ENCODE measurements around the gene FAM120B. TPM values are rescaled to one million over a fixed set of nuclear protein-coding genes. Genes with fewer than 3 reads are reported as not detected.

The FAM120B gene
- total RNA-seq, 1 donor from 2014 or later: 19.7 TPM

- peaks cover 50% of the 10 kb centered on the region for H3K4me1 Mint-ChIP-seq
Measured at GRCh38 chr6:170446841-170447560, 140.4 kb downstream of the FAM120B start.

GRCh38 chr6:170447561-170447930, 141.0 kb downstream of the FAM120B start:
- H3K4me2 ChIP-seq: no peak overlapping the region
- Mint-ChIP-seq H3K27ac (peak overlapping the region; percentile 69), H3K9me3 (peaks cover 13% of the 10 kb centered on the region), H3K27me3 (ENCODE audit: insufficient read depth, low read depth) (peaks cover 12% of the 10 kb centered on the region), H3K36me3 (peaks cover 2% of the 10 kb centered on the region), H3K4me3 (no peak overlapping the region), H3K4me1 (peaks cover 51% of the 10 kb centered on the region)
- H2AFZ ChIP-seq (replicated peaks): no peak overlapping the region
- H3K4me1 ChIP-seq: peaks cover 9% of the 10 kb centered on the region
- H3K4me3 ChIP-seq: no peak overlapping the region
- no peak overlapping the region for H3K9ac ChIP-seq
- no peak overlapping the region for H3K27ac ChIP-seq
- no peaks in the 10 kb centered on the region for H3K27me3 ChIP-seq
- H3K79me2 ChIP-seq (ENCODE audit: low read depth): no peaks in the 10 kb centered on the region
- no peaks in the 10 kb centered on the region for H3F3A ChIP-seq (ENCODE audit: low read depth)
- TF ChIP-seq CTCF (IDR thresholded peaks at IDR 0.05): no peak
- TF ChIP-seq EZH2 (IDR thresholded peaks at IDR 0.05): no peak
- no peak for TF ChIP-seq EZH2phosphoT487 (IDR thresholded peaks at IDR 0.05)
- H4K20me1 ChIP-seq (ENCODE audit: low read depth): no peaks in the 10 kb centered on the region
- H3K36me3 ChIP-seq: no peaks in the 10 kb centered on the region
- H3K9me3 ChIP-seq (ENCODE audit: low read depth): no peaks in the 10 kb centered on the region
- no peak for DNase-seq (ENCODE audit: low spot score)

More at GRCh38 chr6:170446841-170447560, 140.4 kb downstream of the FAM120B start:
- no peak overlapping the region for H3K4me3 ChIP-seq
- peaks cover 13% of the 10 kb centered on the region for H3K9me3 Mint-ChIP-seq
- no peak overlapping the region for H3K9ac ChIP-seq
- H3F3A ChIP-seq (ENCODE audit: low read depth): no peaks in the 10 kb centered on the region
- peaks cover 12% of the 10 kb centered on the region for H3K27me3 Mint-ChIP-seq (ENCODE audit: insufficient read depth, low read depth)
- no peaks in the 10 kb centered on the region for H4K20me1 ChIP-seq (ENCODE audit: low read depth)
- H3K4me1 ChIP-seq: peaks cover 10% of the 10 kb centered on the region
- DNase-seq (ENCODE audit: low spot score): no peak
- H3K36me3 ChIP-seq: no peaks in the 10 kb centered on the region
- peak overlapping the region; percentile 69 for H3K27ac Mint-ChIP-seq
- no peak overlapping the region for H2AFZ ChIP-seq (replicated peaks)
- H3K9me3 ChIP-seq (ENCODE audit: low read depth): no peaks in the 10 kb centered on the region
- H3K79me2 ChIP-seq (ENCODE audit: low read depth): no peaks in the 10 kb centered on the region
- peaks cover 2% of the 10 kb centered on the region for H3K36me3 Mint-ChIP-seq
- H3K27me3 ChIP-seq: no peaks in the 10 kb centered on the region
- no peak for TF ChIP-seq EZH2phosphoT487 (IDR thresholded peaks at IDR 0.05)
- TF ChIP-seq CTCF (IDR thresholded peaks at IDR 0.05): no peak
- TF ChIP-seq EZH2 (IDR thresholded peaks at IDR 0.05): no peak
- no peak overlapping the region for H3K4me2 ChIP-seq
- H3K4me3 Mint-ChIP-seq: no peak overlapping the region
- H3K27ac ChIP-seq: no peak overlapping the region

- H3K9me3 Mint-ChIP-seq: peaks cover 13% of the 10 kb centered on the region
- peak overlapping the region; percentile 94 for H3K27ac Mint-ChIP-seq
- Histone ChIP-seq H3K4me2 (no peak overlapping the region), H3K9me3 (ENCODE audit: low read depth) (no peaks in the 10 kb centered on the region), H3K27ac (no peak overlapping the region), H4K20me1 (ENCODE audit: low read depth) (no peaks in the 10 kb centered on the region), H3K79me2 (ENCODE audit: low read depth) (no peaks in the 10 kb centered on the region), H3K9ac (no peak overlapping the region), H3K27me3 (no peaks in the 10 kb centered on the region), H2AFZ (replicated peaks) (peak overlapping the region; percentile 84), H3K36me3 (no peaks in the 10 kb centered on the region), H3F3A (ENCODE audit: low read depth) (no peaks in the 10 kb centered on the region), H3K4me3 (no peak overlapping the region), H3K4me1 (peaks cover 5% of the 10 kb centered on the region)
- H3K36me3 Mint-ChIP-seq: peaks cover 2% of the 10 kb centered on the region
- DNase-seq (ENCODE audit: low spot score): no peak
- peaks cover 51% of the 10 kb centered on the region for H3K4me1 Mint-ChIP-seq
- TF ChIP-seq EZH2 (IDR thresholded peaks at IDR 0.05): no peak
- TF ChIP-seq CTCF (IDR thresholded peaks at IDR 0.05): no peak
- no peak for TF ChIP-seq EZH2phosphoT487 (IDR thresholded peaks at IDR 0.05)
- peaks cover 12% of the 10 kb centered on the region for H3K27me3 Mint-ChIP-seq (ENCODE audit: insufficient read depth, low read depth)
- H3K4me3 Mint-ChIP-seq: no peak overlapping the region
Measured at GRCh38 chr6:170448317-170448716, 141.8 kb downstream of the FAM120B start.
